Adrenal gland (tissue), 5 donors: ENCODE results near the gene CCNA2.

Source experiments
- POLR2A ChIP-seq, 2 donors: fragments of 450-650 bp; IDR thresholded peaks; one replicate each; pipeline ENCODE4 v1.6.1; 2017; ENCODE audit warnings: antibody characterized with exemption in 2 of 2, mild to moderate bottlenecking in 2 of 2, moderate library complexity in 1 of 2
- TF ChIP-seq, protein P1 (sequence below), 6 experiments: fragments of 450-650 bp in 4 of 6; fragments of 200-600 bp in 2 of 6; sonication (generic) in 1 of 6; IDR thresholded peaks; 1 replicate in 5 of 6; 2 replicates in 1 of 6; pipeline versions ENCODE4 v1.5.1 to v1.8.0; 2016 to 2021; ENCODE audit warnings: antibody characterized with exemption in 6 of 6, mild to moderate bottlenecking in 2 of 6, moderate library complexity in 1 of 6
- donor health status: DM: no; HTN: no; CAD: no.

DNA sequence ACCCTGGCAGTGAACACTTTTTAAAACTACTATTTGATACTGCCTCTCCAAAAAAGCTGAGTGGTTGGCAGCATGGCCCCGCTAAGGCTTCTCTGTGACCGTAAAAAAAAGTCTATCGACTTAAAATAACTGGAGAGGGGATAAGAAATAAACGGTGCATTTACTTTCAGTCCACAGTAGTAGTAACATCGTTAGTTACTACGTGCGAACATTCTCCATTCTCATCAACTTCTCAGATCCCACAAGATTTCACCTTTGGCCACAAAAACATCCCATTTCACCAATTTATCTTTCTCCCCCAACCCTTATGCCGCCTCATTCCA is 23.1 kb downstream of the CCNA2 start:
- TF ChIP-seq, protein P1, sequence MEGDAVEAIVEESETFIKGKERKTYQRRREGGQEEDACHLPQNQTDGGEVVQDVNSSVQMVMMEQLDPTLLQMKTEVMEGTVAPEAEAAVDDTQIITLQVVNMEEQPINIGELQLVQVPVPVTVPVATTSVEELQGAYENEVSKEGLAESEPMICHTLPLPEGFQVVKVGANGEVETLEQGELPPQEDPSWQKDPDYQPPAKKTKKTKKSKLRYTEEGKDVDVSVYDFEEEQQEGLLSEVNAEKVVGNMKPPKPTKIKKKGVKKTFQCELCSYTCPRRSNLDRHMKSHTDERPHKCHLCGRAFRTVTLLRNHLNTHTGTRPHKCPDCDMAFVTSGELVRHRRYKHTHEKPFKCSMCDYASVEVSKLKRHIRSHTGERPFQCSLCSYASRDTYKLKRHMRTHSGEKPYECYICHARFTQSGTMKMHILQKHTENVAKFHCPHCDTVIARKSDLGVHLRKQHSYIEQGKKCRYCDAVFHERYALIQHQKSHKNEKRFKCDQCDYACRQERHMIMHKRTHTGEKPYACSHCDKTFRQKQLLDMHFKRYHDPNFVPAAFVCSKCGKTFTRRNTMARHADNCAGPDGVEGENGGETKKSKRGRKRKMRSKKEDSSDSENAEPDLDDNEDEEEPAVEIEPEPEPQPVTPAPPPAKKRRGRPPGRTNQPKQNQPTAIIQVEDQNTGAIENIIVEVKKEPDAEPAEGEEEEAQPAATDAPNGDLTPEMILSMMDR (IDR thresholded peaks at IDR 0.05) = no peak
- TF ChIP-seq POLR2A (IDR thresholded peaks at IDR 0.05) = no peak
